Measurements from ENCODE around the gene TPRX2.

- no peak for TF ChIP-seq CTCF (conservative IDR thresholded peaks at IDR 0.05; ENCODE audit: low read depth, low read length)
- no peak for TF ChIP-seq EZH2 (IDR thresholded peaks at IDR 0.05; ENCODE audit: low read length, unreplicated experiment)
- no peak for TF ChIP-seq EZH2phosphoT487 (IDR thresholded peaks at IDR 0.05; ENCODE audit: borderline replicate concordance, low read length)
Measured at GRCh38 chr19:47882890-47883289, 23.9 kb downstream of the TPRX2 start.

Measured in PC-3 (cell line).